WTC11 (cell line): ENCODE measurements around the gene GORASP1. TPM values are rescaled to one million over a fixed set of nuclear protein-coding genes. Genes with fewer than 3 reads are reported as not detected.
"Not testable (repeated sequence)": the region's sequence is repeated elsewhere in the genome, so short reads cannot be mapped to it uniquely, and the experiment has no call there.

ENCODE experiments used
- ATAC-seq: fragments of 200-7000 bp; cut with Tn5 transposase; 2 replicates; pipeline ENCODE4 v1.10.0; 2021; ENCODE audit warnings: mild to moderate bottlenecking, moderate library complexity
- CTCF ChIA-PET: fragments of 300-600 bp; sonication (Branson Sonifier 250); formaldehyde crosslinking; loops from one replicate; lab custom pipeline; 2021; ENCODE audit warnings: antibody characterized with exemption; lab: Charles Lee
- POLR2A ChIA-PET: fragments of 350-600 bp; sonication (Branson Sonifier 250); formaldehyde crosslinking; loops from one replicate; lab custom pipeline; 2021; ENCODE audit warnings: antibody characterized with exemption; lab: Charles Lee
- DNase-seq: peaks from one replicate; pipeline ENCODE4 v3.0.0; 2021; ENCODE audit warnings: low spot score
- H3K27ac Mint-ChIP-seq: 2 replicates; pipeline ENCODE4 v1.8.0; 2021; ENCODE audit warnings: mixed read lengths
- H3K27me3 Mint-ChIP-seq: 2 replicates; pipeline ENCODE4 v1.8.0; 2021; ENCODE audit warnings: low read depth, mild to moderate bottlenecking, moderate library complexity, mixed read lengths
- H3K36me3 Mint-ChIP-seq: 2 replicates; pipeline ENCODE4 v1.8.0; 2021; ENCODE audit warnings: mixed read lengths
- H3K4me1 Mint-ChIP-seq: 2 replicates; pipeline ENCODE4 v1.8.0; 2022; ENCODE audit warnings: mixed read lengths
- H3K4me3 Mint-ChIP-seq: 2 replicates; pipeline ENCODE4 v1.8.0; 2021; ENCODE audit warnings: mild to moderate bottlenecking, moderate library complexity, mixed read lengths
- H3K9me3 Mint-ChIP-seq: 2 replicates; pipeline ENCODE4 v1.8.0; 2021; ENCODE audit warnings: mixed read lengths
- ARID4B ChIP-seq: sonication (generic); formaldehyde crosslinking; IDR thresholded peaks from 2 replicates; pipeline ENCODE4 v1.8.0; 2023; ENCODE audit warnings: missing genetic modification reagents, mild to moderate bottlenecking, borderline replicate concordance
- ATF1 ChIP-seq: sonication (generic); formaldehyde crosslinking; IDR thresholded peaks from 2 replicates; pipeline ENCODE4 v1.8.1; 2023; ENCODE audit warnings: mild to moderate bottlenecking, moderate library complexity, missing genetic modification reagents
- CREM ChIP-seq: sonication (generic); formaldehyde crosslinking; IDR thresholded peaks from 2 replicates; pipeline ENCODE4 v1.8.1; 2022; ENCODE audit warnings: mild to moderate bottlenecking, missing genetic modification reagents, moderate library complexity
- E2F1 ChIP-seq: sonication (generic); formaldehyde crosslinking; IDR thresholded peaks from 2 replicates; pipeline ENCODE4 v1.8.0; 2022; ENCODE audit warnings: mild to moderate bottlenecking, missing genetic modification reagents
- ETV6 ChIP-seq: sonication (generic); formaldehyde crosslinking; IDR thresholded peaks from 2 replicates; pipeline ENCODE4 v1.8.1; 2022; ENCODE audit warnings: mild to moderate bottlenecking, missing genetic modification reagents
- FOXP4 ChIP-seq: sonication (generic); formaldehyde crosslinking; IDR thresholded peaks from 2 replicates; pipeline ENCODE4 v1.8.0; 2022; ENCODE audit warnings: mild to moderate bottlenecking, missing genetic modification reagents
- NR3C1 ChIP-seq: sonication (generic); formaldehyde crosslinking; conservative IDR thresholded peaks from 2 replicates; pipeline ENCODE4 v1.8.1; 2023; ENCODE audit warnings: low read depth, mild to moderate bottlenecking, missing genetic modification reagents
- RELA ChIP-seq: sonication (generic); formaldehyde crosslinking; IDR thresholded peaks from 2 replicates; pipeline ENCODE4 v1.8.1; 2022; ENCODE audit warnings: missing genetic modification reagents, mild to moderate bottlenecking, borderline replicate concordance
- SOX15 ChIP-seq: fragments of 250-450 bp; sonication (Bioruptor Pico); IDR thresholded peaks from 2 replicates; pipeline ENCODE4 v1.9.0; 2021; ENCODE audit warnings: mild to moderate bottlenecking
- TCF7 ChIP-seq: sonication (generic); formaldehyde crosslinking; IDR thresholded peaks from 2 replicates; pipeline ENCODE4 v1.8.0; 2022; ENCODE audit warnings: mild to moderate bottlenecking, low read depth, missing genetic modification reagents, moderate library complexity
- TEAD1 ChIP-seq: sonication (generic); formaldehyde crosslinking; IDR thresholded peaks from 2 replicates; pipeline ENCODE4 v1.8.0; 2022; ENCODE audit warnings: mild to moderate bottlenecking, missing genetic modification reagents
- ZBTB21 ChIP-seq: sonication (generic); formaldehyde crosslinking; IDR thresholded peaks from 2 replicates; pipeline ENCODE4 v1.8.1; 2023; ENCODE audit warnings: mild to moderate bottlenecking, missing genetic modification reagents, borderline replicate concordance
- ZNF423 ChIP-seq: fragments of 250-450 bp; sonication (Bioruptor Pico); IDR thresholded peaks from 2 replicates; pipeline ENCODE4 v2.1.2; 2022; ENCODE audit warnings: mild to moderate bottlenecking, moderate library complexity
- ZNF532 ChIP-seq: fragments of 250-450 bp; sonication (Bioruptor Pico); IDR thresholded peaks from 2 replicates; pipeline ENCODE4 v1.9.0; 2021; ENCODE audit warnings: mild to moderate bottlenecking, borderline replicate concordance
- total RNA-seq: library from RNA; stranded (reverse); gene quantifications from 3 replicates; pipeline ENCODE4 v1.2.3, GENCODE V29; 2021

The GORASP1 gene
- total RNA-seq, 1 experiment from 2014 or later: 47.4 TPM

DNA sequence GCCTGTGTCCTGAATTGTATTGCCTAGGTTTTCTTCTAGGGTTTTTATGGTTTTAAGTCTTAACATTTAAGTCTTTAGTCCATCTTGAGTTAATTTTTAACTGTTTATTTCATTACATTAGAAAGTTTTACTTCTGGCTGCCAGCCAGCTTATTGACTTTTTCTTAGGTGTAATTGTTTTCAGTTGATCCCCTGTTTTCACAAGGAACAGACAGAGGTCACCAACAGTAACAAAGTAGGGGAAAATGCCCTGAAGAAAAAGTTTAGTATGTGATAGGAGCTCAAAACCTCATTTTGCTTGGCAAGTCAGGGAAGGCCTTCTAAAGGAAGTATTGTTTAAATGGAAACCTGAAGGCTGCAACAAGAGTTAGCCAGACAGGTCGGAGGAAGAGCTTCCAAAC, 45.2 kb downstream of the GORASP1 start (continued):
- TF ChIP-seq ARID4B (CRISPR knock-in tag) (no peak), ZNF423 (no peak), ZBTB21 (CRISPR knock-in tag) (no peak), SOX15 (CRISPR knock-in tag) (no peak), E2F1 (CRISPR knock-in tag) (no peak), ATF1 (CRISPR knock-in tag) (no peak), NR3C1 (CRISPR knock-in tag) (no peak), CREM (CRISPR knock-in tag) (no peak), FOXP4 (no peak), ETV6 (no peak), RELA (CRISPR knock-in tag) (no peak), TCF7 (no peak), ZNF532 (no peak), TEAD1 (CRISPR knock-in tag) (no peak)

- H3K27ac Mint-ChIP-seq, H3K4me1 Mint-ChIP-seq, CTCF ChIA-PET, H3K4me3 Mint-ChIP-seq, H3K9me3 Mint-ChIP-seq, H3K27me3 Mint-ChIP-seq, DNase-seq, ATAC-seq, H3K36me3 Mint-ChIP-seq, POLR2A ChIA-PET: not testable (repeated sequence)
Observed at GRCh38 chr3:39061228-39061627, 46.2 kb downstream of the GORASP1 start.
